AG20443 (cell line): ENCODE results near the gene RFX5.
"Not testable (repeated sequence)": the region's sequence is repeated elsewhere in the genome, so short reads cannot be mapped to it uniquely, and the experiment has no call there.

Experiments used
- DNase-seq: peaks from one replicate; pipeline ENCODE4 v3.0.0; 2012; ENCODE audit warnings: low spot score, mixed read lengths

Gene RFX5

DNA sequence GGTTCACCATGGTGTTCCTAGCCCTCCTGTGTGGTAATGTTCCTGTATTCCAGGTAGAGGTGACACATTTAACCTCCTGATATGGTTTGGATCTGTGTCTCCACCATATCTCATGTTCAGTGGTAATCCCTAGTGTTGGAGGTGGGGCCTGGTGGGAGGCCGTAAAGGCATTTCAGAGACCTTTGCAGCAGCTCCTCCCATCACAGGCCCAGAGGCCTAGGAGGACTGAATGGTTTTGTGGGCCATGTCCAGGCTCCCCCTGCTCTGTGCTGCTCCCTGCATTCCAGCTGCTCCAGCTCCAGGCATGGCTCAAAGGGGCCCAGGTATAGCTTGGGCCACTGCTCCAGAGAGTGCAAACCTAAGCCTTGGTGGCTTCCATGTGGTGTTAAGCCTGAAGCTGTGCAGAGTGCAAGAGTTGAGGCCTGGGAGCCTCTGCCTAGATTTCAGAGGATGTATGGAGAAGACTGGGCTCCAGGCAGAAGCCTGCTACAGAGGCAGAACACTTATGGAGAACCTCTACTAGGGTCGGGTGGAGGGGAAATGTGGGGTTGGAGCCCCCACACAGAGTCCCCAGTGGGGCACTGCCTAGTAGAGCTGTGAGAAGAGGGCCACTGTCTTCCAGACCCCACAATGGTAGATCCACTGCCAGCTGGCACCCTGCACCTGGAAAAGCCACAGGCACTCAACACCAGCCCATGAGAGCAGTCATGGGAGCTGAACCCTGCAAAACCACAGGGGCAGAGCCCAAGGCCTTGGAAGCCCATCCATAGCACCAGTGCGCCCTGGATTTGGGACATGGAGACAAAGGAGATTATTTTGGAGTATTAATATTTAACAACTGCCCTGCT lies 15.5 kb upstream of the RFX5 start:
- no peak for DNase-seq

DNA sequence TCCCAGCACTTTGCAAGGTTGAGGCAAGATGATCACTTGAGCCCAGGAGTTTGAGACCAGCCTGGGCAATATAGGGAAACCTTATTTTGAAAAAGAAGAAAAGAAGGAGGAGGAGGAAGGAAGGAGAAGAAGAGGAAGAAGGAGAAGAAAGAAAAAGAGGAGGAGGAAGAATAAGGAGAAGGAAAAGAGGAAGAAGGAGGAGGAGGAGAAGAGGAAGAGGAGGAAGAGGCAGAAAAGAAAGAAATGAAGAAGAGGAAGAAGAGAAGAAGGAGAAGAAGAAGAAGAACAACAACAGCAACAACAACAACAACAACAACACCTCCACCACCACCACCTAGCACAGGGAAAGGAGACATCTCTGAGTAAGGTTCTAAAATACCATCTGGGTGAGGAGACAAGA lies 14.8 kb upstream of the RFX5 start:
- DNase-seq: no peak

DNA sequence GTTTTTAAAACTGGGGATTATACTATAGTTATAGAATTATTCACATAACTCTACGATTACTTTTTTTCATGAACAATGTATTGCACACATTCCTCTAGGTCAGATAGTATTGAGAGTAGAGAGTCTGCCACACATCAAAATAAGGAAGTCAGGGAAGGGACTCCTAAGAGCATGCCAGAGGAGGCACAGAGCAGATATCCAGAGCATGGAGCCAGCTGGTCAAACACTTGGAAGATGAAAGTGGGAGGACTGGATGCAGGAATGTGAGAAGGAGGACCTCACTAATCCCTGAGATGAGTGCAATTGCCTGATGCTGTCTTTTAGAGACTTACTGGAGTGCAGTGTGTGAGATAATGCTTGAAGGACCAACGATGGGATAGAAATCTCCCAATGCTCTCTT lies 9.6 kb upstream of the RFX5 start:
- no peak for DNase-seq

DNA sequence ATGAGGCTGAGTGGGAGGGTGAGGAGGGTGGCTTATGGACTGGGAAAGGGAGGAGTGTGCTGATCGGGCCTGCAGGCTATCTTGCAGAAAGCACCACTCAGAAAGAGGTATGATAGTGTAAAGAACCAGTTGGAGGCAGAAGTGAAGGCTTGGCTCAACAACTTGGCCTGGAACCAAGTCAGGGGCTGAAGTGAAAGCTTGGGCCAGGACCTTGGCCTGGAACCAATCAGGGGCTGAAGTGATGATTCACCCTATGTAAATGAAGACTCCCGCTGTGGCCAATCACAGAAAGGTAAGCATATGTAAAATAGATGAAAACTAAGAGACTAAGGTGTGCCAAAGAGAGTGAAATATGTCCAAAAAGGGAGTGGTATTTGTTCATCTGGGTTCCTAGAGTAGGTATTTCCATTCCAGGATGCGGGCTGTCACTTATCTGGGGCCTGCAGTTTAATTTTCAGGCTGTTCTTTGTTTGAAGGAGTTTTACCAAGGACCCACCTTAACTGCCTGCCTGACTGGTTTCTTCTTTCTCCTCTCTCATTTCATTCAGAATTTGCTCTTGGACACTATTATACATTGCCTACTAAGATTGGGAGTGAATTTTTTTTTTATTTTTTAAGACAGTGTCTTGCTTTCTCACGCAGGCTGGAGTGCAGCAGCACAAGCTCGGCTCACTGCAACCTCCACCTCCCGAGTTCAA lies 5.1 kb upstream of the RFX5 start:
- DNase-seq: no peak

DNA sequence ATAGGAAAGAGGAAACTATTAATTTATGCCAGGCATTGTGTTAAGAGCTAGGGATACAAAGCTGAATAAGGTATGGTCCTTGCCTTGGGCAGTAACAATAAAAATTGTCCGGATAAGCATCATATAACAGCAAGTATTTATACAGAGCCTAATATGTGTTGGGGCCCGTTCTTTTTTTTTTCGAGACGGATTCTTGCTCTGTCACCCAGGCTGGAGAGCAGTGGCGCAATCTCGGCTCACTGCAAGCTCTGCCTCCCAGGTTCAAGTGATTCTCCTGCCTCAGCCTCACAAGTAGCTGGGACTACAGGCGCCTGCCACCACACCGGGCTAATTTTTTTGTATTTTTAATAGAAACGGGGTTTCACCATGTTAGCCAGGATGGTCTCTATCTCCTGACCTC lies 3.3 kb upstream of the RFX5 start:
- DNase-seq: not testable (repeated sequence)

DNA sequence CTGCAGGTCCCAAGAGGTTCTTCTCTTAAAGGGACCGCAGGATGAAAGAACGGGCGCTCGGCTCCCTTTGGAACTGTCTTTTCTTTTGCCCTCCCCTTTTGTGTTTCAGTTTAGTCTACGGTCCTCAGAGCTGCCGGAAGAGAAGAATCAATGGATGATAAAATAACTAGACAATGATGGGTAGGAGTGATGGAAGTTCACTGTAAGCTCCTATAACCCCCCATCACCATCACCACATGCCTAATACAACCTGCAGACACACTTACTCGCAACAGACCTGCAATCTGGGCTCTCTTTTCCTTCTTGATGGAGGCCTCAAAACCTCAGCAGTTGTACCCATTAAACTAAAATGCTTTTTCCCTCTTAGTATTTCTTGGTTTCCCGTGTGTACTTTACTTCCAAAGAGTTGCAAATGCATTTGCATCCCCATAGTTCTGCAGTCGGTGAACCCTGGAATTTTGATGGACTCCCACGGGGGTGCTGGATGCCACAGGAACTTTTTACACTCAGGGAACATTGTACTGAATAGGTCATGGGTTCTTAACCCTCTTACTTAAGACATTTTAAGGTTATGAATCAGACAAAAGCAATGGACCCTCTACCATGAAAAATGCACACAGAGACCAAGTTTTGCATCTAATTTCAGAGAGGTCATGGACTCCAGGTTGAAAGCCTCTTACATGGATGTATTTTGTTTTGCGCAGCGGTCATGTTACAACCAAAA lies 633 bp upstream of the RFX5 start:
- no peak for DNase-seq

DNA sequence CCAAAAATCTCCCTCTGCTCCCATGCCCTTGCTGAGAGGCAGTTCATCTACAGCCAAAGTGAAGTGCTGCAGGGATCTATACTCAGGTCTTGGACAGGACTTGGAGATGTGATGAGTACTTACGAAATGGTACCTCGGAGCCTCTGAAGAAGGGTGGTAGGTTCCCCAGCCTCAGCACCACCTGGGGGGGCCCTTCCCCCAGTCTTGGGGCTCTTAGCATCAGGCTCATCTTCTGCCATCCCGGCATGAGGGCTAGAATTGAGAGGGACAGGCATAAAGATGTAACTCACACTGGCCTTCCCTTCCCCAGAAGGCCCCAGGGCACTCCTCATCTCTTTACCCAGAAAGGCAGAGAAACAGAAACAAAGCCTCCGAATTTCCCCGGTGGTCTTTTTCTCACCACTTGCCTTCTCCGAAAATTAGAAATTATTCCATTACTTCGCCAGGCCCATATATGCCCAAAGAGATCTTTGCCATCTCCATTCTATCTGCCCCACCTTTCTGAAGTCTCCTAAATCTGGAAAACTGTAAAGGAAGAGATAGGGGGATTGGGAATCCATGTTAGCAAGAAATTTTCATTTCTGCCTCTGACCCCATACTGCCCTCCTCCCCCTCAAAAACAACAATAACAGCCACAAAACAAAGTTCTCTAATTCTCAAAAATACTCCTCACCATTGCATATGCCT lies 827 bp downstream of the RFX5 start:
- DNase-seq: no peak

DNA sequence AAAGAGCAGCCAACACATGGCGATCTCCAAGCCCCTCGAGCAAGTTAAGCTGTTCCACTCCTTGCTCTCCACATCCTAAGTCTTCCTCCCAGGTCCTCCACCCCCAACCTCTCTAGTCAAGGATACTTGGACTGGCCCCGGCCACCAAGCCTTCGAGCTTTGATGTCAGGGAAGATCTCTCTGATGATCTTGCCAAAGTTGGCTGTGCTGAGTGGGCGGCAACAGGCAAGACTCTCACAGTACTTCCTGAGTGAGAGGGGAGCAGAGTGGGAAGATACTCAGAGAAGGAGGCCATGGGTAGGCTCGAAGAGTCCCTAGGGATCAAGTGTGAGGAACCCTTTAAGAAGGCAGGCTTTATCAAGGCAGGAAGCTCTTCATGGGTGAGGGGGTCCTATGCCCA lies 2.8 kb downstream of the RFX5 start:
- no peak for DNase-seq

DNA sequence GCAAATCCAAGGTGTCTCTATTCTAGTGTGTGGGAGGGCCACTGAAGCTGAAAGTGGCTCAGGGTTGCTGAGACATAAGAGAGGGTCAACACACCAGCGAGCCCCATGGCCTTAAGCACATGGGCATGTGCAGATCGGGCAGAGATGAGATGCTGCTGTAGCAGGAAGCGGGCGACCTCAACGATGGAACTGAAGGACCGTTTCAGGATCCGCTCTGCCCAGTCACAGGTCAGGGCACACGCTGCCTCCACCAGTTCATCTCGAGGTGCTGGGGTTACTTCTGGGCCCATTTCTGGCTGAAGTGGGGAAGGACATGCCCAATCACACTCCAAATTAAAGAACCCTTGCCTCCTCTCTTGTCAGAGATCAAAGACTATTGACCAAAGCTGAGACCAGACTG lies 3.5 kb downstream of the RFX5 start:
- no peak for DNase-seq

DNA sequence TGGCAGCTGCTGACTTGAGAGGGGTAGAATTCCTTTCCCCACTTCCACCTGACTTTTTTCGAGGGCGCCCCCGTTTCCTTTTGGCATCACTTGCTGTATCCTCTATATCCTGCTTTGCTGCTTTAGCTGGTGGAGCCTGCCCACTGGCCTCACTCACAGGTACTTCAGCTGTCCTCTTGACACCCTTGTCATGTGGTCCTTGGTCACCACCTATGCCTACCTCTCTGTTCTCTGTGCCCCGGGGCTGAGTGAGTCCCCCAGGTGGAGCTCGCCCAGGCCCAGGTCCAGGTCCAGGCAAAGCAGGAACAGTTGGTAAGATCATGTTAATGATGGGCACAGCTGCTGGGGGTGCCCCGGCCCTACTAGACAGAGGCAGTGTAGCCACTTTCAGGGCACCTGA lies 4.5 kb downstream of the RFX5 start:
- no peak for DNase-seq

DNA sequence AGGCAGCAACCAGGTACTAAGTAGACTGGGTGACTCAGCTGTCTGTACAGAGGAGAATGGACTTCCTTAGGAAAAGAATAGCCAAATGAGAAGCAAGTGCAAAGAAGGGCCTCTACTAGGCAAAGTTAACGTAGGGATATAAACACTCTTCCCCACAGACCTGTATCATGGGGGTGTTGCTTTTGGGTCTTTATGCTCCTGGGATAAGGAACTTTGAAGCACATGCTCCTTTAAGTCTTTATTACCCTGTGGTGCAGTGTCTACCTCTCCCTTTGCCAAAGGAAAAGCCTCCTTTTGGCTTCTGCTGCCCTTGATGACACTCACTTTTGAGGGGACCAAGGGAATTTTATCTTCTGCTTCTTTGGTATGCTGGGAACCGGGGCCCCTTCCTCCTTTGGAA lies 5.0 kb downstream of the RFX5 start:
- DNase-seq: no peak

DNA sequence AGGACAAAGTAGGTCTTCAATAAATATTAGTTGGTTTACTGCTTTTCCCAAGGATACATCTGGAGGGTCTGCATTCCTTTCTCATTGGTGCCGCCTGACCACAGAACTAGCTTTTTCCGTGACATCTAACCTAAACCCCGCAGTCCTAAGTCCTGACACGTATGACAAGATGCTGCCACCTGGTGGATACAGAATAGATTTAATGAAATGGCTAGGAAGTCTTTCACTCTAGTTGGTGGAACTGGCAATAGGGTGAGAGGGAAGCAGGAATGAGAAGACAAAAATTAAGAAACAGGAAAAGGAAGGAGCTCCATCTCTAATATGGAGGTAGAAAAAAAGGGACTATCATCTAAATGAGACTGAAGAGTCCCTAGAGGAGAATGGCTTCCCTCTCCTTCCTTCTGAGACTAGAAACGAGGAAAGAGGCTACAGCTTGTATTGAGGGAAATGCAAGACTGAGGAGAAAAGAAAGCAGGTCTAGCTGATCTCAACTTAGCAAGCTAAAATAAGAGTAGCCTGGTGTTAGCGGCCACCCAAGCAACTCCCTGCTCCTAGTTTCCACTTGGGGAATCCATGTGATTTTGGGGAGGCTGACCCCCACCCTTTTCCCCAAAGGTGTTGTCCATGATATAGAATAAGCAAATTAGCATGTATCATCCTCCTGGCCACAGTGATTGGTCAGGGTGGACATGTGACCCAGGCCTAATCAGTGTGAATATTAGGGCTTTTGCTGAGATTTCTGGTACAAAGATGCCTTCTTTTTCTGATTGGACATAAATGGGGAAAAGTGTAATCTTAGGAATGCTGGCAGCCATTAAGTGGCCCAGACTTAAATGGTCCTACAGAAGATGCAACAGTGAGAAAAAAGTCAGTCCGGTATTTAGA lies 5.9 kb downstream of the RFX5 start:
- peak; percentile 76 for DNase-seq

DNA sequence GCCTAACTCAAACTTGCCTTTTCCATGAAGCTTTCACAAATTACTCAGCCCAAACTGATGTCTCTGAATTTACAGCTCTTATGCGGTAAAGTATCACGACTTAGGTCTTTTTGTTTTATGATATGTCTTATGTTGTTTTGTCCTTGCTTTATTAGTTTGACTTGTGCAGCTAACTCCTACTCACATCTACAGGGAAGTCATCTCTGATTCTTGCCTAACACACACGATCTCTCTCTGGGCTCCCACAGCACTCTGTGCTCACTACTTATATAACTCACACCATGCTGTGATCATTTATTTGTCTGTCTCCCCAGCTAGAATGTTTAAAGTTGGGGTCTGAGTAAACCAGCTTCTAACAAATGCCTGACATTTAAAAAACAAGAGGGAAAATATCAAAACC lies 10.5 kb downstream of the RFX5 start:
- DNase-seq: no peak

DNA sequence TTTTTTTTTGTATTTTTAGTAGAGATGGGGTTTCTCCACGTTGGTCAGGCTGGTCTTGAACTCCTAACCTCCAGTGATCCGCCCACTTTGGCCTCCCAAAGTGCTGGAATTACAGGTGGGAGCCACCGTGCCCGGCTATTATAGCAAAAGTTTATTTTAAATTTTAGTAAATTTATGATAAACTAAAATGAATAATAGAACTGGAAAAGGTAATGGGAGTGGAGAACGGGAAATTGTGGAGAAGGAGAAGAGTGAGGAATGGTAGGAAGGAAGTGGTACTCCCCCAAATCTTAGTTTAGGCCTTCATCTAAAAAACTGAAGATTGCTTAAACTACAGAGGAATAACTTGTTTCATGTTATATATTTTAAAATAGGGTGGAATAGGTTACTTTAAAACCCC lies 12.2 kb downstream of the RFX5 start:
- no peak for DNase-seq

DNA sequence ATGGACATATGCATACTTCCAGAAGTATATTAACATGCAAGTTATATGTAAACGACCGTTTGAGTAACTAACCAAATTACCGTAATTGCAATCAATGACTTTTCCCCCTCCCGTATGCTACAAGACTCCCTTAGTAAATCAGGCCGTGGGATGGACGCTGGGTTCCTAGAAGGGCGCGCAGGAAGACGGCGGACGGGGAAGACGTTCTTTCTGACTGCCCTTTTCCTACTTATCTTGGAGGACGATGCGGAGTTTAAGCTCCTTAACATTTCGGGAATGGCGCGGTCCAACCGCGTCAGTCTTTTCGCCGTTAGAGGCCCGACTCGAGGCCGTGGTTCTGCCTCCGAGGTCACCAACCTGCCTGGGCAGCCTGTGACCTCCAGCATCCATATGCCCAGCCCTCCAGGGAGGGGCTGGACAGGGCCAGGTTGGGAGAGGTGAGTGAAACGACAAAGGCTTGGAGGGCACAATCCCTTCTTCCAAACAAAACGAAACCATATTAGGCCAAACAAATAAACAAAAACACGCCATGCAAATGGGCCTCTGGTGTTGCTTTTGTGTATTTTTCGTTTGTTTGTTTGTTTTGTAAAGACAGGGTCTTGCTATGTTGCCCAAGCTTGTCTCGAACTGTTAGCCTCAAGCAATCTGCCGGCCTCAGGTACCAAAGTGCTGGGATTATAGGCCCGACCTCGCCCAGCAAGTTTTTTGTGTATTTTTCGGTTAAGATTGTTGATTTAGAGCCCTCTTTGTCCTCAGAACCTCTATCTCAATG lies 19.0 kb downstream of the RFX5 start:
- DNase-seq: no peak

DNA sequence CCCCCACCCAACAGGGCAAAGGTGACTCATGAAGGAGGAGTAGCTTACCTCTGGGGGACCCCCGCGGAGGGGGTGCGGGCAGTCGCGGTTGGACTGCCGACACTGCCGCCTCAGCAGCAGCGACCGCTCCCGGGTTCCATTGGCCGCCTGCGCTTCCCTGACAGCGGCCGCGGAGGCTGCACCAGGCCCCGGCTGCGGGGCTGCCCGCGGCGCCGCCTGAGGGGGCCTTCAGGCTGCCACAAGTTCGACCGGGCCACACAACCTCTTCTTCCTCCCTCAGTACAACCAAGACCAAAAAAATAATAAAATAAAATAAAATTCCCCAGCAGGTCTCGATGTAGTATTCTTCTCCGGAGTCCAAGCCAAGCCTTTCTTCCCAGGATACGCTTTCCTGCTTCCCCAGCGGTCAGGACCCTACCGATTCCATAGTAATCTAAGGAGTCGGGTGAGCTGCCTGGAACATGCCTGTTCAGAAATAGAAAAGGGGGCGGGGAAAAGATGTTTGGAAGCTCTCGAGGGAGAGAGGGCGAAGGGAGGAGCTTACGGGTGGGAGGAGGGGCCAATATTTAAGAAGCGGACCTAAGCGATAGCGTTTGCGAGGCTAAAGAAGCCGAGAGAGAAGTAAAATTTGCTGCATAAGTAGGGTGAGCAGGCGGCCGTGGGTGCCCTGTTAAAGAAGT lies 19.7 kb downstream of the RFX5 start, which contains the start of gene PI4KB:
TSS of gene PI4KB (minus strand) at position 194 of the 680 bp plus-strand sequence. CDS start 10,935 bp downstream, outside the sequence.
- peak; percentile 96 for DNase-seq

DNA sequence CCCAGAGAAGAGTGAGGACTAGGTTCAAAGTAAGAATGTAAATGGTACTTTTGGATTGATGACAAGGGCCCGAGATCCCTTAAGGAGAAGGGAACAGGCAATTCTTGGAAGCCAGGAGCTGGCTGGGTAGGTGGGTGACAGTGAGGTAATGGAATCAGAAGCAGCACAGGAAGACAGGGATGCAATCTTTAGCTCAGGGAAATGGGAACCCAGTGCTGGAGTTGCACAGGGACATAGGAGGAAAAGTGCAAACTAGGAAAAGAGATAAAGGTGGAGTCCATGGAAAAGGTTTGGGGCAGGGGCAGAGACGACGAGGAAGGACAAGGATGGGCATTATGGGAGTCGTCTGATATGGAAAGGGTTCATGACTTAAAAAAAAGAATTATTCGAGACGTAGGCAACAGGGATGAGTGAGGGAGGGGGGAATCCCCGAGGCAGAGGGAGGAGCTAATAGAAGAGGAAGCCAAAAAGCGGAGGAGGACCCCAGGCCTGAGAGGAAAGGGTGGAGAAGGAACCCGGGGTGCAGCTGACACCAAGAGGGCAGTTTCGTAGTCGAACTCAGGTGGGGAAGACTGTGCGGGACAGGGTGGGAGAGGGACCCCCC lies 20.3 kb downstream of the RFX5 start:
- DNase-seq: peak; percentile 70

DNA sequence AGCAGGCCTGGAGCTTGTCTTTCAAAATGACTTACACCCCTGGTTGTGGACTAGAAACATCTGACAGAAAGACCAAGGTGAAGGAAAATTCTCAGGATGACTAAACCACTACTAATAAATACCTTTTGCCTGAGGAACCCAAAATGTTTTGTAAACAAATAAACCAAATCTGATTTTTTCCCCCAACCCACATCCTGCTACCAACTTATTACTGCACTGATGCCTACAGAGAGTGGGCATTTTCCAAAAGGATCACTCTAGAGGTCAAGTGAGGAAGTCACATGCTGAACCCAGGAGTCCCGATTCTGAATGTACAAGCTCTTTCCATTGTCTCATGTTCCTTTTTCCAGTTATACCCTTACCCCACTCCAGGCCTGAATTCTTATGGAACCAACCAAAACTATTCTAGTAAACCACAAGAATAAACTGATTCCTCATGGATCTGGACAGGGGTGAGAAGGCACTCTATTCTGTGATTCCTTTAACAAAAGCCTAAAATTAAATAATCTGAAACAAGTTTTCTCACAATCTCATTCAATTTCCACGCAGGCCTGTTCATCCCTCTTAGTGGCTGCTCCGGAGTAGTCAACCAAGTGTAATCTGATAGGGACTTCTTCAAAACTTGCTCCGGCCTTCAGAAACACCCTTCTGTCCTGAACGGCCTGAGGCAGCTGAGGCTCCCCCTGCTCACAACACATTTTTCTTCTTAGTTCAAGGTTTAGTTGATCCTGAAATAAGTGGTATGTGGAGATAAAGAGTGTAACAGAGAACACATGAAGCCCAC lies 21.2 kb downstream of the RFX5 start:
- DNase-seq: peak; percentile 21

DNA sequence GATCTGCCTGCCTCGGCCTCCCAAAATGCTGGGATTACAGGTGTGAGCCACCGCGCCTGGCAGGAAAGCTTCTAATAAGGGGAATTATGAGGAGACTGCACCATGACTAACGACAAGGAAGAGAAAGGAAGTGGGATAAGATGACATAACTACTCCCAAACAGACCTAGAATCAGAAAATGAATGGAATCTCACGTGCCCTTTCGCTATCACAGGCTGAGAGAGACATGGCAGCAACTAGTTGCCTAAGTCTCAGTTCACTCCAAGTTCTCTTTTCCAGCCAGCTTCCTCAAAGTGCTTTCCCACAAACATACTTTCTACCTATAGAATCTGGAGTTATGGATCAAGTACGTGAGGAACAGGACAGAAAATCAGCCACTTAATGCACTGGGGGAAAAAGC lies 21.8 kb downstream of the RFX5 start:
- DNase-seq: no peak
